HG02884 (cell line): Measurements from ENCODE around the gene SERPINB10.
"Not testable (repeated sequence)": the region's sequence is repeated elsewhere in the genome, so short reads cannot be mapped to it uniquely, and the experiment has no call there.

Source experiments
- ATAC-seq: cut with Tn5 transposase; IDR thresholded peaks from one replicate; pipeline ENCODE4 v1.9.1; 2021; ENCODE audit warnings: mild to moderate bottlenecking, moderate library complexity; ENCODE audit not compliant: unreplicated experiment

The SERPINB10 gene

GRCh38 chr18:63940008-63940407 is 32.2 kb downstream of the SERPINB10 start:
- no peak for ATAC-seq

GRCh38 chr18:63940543-63941050 is 32.8 kb downstream of the SERPINB10 start:
- not testable (repeated sequence) for ATAC-seq

- ATAC-seq: no peak
Measured at GRCh38 chr18:63947051-63947790, 39.5 kb downstream of the SERPINB10 start.

DNA sequence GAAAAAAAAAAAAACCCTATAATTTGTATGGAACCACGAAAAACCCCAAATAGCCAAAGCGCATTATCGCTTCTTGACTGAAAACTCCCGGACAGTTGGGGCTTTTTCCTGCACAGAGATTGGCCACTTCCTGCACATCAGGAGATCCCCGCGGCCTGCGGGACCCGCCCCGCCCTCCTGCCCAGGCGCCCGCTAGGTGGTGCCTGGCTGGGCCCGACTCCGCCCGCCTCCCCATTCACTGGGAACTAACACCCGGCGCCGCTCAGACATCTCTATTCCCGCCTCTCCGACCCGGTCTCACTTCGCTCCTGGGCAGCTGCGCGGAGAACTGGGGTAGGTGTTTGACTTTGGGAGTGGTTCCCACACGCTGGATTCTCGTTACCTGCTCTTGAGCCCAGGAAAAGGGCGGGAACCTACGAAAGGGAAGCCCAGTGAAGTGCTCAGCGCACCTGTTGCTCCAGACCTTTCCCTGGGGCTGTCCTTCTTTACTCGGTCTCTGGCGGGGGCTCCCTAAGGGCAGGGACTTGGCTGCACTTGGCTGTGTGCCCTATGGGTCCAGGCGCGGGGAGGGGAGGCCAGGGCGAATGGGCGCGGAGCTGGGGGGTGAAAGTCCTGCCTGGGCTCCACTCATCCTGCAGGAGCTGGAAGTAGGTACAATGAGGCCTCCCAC is 41.4 kb downstream of the SERPINB10 start, which contains the start of gene HMSD:
TSS of gene HMSD (plus strand) at position 234 of the 670 bp plus-strand sequence. CDS start 4,155 bp downstream, outside the sequence.
- peak; percentile 67 for ATAC-seq

- ATAC-seq: peak; percentile 71
Measured at GRCh38 chr18:63951302-63951705, 43.5 kb downstream of the SERPINB10 start.

- ATAC-seq: no peak
Measured at GRCh38 chr18:63953811-63954210, 46.1 kb downstream of the SERPINB10 start.

DNA sequence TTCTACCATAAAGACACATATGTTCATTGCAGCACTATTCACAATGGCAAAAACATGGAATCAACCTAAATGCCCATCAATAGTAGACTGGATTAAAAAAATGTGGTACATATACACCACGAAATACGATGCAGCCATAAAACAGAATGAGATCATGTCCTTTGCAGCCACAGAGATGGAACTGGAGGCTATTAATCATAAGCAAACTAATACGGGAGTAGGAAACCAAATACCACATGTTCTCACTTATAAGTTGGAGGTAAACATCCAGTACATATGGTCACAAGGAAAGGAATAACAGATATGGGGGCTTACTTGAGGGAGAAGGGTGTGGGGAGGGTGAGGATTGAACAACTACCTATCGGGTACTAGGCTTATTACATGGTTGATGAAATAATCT is 49.0 kb downstream of the SERPINB10 start:
- ATAC-seq: no peak

DNA sequence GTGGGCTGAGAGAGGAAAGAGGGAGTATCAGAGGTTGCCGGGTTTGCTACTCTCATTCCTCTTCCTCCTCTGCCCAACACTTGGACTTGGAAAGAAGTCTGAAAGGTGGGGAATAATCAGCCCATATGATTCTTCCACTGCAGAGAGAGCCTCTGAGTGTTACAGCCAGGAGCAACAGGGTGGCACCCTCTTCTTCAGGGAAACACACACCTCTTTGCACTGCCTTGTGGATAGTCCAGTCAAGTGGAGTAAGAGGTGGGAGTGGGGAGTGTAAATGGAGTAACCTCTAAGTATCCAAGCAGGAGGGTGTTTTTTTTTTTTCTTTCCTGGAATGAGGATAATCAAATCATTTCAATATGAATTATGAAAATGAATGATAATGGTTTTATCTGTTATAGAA is 53.1 kb downstream of the SERPINB10 start:
- no peak for ATAC-seq

DNA sequence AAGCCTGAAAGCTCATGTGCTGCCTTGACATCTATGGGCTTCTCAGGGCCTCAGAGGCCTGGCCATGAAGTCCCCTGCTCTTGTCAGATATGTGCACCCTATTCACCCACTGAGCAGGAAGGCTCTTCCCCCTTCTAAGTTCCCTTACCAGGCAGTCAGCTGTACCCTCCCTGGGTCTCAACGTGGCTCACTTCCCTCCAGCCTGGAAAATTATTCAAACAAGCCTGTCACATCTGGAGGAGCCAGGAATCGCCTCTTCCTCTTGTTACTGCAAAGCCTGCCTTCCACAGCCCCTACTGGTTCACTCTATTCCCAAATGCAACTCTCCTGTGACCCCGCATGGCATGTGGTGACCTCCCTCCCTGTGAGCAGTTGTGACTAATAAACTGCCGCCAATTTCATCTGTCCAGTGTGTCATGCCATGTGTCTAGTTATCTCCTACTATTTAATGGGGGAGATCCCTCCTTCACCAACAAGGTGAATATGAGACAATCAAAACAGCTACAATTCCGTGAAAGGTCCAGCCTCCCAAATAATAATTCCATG is 53.8 kb downstream of the SERPINB10 start:
- ATAC-seq: no peak

- no peak for ATAC-seq
Measured at GRCh38 chr18:63962137-63962536, 54.4 kb downstream of the SERPINB10 start.

GRCh38 chr18:63963615-63964256 is 56.0 kb downstream of the SERPINB10 start:
- ATAC-seq: peak; percentile 80

- ATAC-seq: no peak
Measured at GRCh38 chr18:63964908-63965307, 57.1 kb downstream of the SERPINB10 start.

- ATAC-seq: no peak
Measured at GRCh38 chr18:63965716-63966330, 58.1 kb downstream of the SERPINB10 start.

DNA sequence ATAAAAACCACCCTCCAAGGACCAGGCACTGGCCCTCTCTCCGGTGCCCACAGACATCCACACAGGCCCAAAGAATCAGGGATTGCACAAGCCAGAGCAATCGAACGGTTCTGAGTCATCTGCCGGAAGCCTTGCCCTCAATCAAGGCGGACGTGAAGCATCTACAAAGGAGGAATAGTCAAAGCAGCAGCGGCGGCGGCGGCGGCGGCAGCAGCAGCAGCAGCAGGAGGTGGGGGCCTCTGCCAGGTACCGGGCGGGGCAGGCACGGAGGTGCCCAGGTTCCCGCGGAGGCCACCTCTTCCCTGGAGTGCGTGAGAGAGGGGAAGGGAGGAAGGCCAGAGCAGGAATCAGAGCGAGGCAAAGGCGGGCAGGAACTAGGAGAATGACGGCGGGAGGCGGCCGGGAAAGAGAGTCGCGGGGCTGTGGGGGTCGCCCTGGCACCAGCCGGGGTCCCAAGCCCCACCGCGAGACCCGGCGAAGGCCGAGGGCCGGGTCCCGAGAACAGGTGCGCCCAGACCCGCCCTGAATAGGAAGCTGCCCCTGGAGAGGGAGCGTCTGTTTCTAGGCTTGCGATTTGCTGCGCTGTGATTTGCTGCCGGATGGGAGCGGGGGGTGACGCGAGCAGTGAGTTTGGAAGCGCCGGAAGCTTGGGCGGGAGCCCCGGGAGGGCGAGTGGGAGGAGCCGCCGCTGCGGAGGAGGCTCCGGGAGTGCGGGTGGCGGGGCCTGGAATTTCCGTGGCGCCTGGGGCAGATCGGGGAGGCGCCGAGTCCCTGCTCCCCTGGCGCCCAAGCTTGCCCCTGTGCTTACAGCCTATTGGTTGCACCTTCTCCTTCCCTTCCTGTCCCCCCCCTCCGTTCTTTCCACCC is 62.4 kb downstream of the SERPINB10 start, which contains the start of gene SERPINB8:
TSS of gene SERPINB8 (plus strand) at position 140 of the 867 bp plus-strand sequence. CDS start 8,228 bp downstream, outside the sequence.
- peak; percentile 89 for ATAC-seq

GRCh38 chr18:63970809-63971205 is 63.0 kb downstream of the SERPINB10 start:
- ATAC-seq: peak; percentile 3

DNA sequence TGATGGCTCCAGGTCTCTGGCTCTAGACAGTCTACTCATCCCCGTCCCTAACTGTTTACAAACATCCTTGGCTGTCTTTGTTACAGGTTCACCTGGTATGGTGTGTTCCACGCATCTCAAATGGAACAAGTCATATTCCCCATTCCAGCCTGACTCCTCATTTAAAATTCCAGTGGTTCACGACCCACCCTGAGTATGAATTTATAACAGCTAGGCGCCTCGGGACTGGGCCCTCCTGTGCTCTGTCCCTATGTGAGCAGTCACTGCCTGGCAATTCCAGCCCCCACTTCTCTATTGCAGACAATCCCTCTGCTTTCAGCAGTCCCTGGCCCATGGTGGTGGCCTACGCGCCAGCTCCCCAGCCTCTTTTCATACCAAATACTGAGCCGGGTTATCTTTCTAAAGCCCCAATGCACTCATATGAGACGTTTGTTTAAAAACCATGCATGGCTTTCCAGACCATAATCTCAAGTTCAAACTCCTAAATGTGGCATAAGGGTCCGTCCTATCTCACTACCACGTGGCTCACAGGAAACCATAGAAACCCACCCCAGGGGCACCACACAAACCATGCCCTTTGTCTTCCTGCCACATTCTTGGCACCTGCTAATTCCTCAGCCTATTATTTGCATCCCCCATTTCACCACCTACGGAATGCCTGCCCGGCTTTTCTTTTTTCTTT is 63.7 kb downstream of the SERPINB10 start:
- ATAC-seq: no peak

- ATAC-seq: no peak
Measured at GRCh38 chr18:63972002-63972376, 64.2 kb downstream of the SERPINB10 start.

DNA sequence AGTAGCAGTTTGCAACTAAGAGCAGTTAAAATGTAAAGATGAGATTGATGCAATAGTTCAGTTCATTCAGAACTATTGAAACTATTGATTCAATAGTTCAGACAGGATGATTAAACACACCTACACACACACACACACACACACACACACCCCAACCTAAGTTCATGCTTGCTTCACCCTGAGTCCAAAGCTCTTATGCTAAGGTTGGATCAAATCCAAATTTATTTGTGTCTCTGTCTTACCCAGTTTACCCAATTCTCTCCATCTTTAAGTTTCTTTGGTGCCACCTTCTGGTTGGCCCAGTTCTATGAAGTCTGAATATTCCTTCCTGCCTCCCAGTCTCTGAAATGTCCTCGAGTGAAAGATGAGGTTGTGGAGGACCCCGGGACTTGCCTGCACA is 67.2 kb downstream of the SERPINB10 start:
- no peak for ATAC-seq

DNA sequence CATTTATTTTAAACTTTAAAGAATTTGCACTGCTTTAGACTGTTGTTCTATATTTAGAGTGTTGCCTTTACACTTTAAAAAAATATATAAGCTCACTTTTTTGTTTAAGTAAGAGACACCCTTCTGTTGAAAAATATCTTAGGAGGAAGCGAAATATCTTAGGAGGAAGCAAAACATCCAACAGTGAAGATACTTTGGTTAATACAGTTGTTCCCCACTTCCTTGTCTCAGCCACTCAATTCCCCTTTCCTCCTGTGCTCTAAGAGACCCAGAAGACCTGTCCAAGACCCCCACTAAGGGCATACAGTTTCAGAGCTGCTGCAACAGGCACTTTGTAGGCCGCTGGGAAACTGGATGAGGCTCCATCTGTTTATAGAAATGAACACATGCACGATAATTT is 67.9 kb downstream of the SERPINB10 start:
- ATAC-seq: peak; percentile 44
